Astrocyte of the cerebellum (primary cell): Measurements from ENCODE around the gene HECW1.

ENCODE experiments used
- DNase-seq: peaks from one replicate; pipeline ENCODE4 v3.0.0-alpha.2; 2011; ENCODE audit warnings: low read depth
- H3K4me3 ChIP-seq: 2 replicates; pipeline ENCODE4 v1.5.1; 2011; ENCODE audit warnings: mild to moderate bottlenecking, low read depth, low read length, moderate library complexity
- in situ Hi-C: cut with HindIII; loops from 2 replicates; pipeline ENCODE4 v1.10.0; 2017; ENCODE audit warnings: low sequenced_read_pairs
- TF ChIP-seq, protein P1 (sequence below): IDR thresholded peaks from 2 replicates; pipeline ENCODE4 v1.5.1; 2012; ENCODE audit warnings: low read length, low read depth, moderate library complexity, mild to moderate bottlenecking; ENCODE audit errors: missing control alignments

HECW1 gene

DNA sequence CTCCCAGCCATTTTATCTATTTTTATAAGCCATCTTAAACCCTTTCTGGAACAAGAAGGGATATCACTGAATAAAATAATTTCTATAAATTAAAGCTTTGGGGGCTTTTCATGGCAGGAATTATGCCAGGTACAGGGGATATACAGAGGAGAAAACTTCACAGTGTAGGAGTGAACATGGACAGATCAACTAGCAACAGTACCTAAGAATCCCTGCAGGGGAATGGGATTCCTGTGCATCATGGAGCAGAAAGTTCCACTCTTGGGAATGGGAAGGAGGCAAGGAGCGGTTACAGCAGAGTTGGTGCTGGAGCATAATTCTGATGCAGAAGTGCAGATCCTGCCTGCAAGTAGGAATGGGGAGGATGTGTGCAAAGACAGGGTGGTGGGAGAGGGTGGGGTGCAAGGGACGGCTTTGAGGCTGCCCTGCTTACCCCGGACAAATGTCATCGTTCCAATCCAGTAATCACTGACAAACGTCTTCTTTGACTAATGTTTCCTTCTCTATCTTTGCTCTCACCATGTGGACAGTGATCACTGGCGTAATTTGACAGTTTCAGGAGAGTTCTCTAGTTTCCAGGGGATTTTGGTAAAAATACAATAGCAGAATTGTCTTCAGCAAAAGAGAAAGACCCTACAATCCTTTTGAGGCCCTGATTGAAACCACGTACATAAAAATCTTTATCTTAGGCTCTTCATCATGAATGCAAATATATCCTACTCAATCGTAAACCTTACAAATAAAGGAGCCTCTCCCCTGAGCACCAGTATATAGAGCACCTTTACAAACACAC, 196.7 kb downstream of the HECW1 start:
- no peak for DNase-seq
- H3K4me3 ChIP-seq: no peak overlapping the region
- in situ Hi-C loops: no loop called here
- TF ChIP-seq, protein P1, sequence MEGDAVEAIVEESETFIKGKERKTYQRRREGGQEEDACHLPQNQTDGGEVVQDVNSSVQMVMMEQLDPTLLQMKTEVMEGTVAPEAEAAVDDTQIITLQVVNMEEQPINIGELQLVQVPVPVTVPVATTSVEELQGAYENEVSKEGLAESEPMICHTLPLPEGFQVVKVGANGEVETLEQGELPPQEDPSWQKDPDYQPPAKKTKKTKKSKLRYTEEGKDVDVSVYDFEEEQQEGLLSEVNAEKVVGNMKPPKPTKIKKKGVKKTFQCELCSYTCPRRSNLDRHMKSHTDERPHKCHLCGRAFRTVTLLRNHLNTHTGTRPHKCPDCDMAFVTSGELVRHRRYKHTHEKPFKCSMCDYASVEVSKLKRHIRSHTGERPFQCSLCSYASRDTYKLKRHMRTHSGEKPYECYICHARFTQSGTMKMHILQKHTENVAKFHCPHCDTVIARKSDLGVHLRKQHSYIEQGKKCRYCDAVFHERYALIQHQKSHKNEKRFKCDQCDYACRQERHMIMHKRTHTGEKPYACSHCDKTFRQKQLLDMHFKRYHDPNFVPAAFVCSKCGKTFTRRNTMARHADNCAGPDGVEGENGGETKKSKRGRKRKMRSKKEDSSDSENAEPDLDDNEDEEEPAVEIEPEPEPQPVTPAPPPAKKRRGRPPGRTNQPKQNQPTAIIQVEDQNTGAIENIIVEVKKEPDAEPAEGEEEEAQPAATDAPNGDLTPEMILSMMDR: no peak

DNA sequence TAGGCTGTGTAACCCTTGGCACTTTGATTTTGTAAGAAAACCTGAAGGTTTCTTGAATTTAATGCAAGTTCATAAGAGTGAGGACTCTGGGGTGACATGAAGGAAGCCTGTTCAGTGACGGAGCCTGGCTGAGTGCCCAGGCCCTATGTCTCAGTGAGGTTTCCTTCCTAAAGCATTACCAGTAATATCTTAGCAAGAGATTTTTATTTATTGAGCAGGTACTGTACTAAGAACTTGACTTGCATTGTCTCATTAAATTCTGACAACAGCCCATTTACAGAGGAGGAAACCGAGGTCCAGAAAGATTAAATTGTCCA, 197.2 kb downstream of the HECW1 start:
- no peak overlapping the region for H3K4me3 ChIP-seq
- TF ChIP-seq, protein P1: no peak
- no peak for DNase-seq
- in situ Hi-C loops: no loop called here

DNA sequence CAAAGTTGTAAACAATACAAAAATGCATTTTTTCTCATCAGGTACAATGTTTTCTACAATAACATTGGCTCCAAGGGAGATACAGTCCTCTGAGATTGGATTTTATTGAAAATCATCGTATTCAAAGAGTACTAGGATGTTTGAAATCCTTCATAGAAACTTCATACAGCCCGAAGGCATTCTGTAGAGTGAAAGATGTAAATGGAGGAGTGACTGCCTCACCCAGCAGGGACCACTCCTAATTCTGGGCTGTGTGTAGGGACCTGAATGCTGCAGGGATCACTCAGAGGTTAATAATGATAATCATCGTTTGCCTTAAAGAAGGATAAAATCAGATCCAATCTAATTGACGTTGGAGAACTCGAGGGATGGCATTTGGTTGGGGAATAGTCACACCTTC, 198.6 kb downstream of the HECW1 start:
- in situ Hi-C loops: no loop called here
- DNase-seq: no peak
- no peak overlapping the region for H3K4me3 ChIP-seq
- TF ChIP-seq, protein P1: no peak

DNA sequence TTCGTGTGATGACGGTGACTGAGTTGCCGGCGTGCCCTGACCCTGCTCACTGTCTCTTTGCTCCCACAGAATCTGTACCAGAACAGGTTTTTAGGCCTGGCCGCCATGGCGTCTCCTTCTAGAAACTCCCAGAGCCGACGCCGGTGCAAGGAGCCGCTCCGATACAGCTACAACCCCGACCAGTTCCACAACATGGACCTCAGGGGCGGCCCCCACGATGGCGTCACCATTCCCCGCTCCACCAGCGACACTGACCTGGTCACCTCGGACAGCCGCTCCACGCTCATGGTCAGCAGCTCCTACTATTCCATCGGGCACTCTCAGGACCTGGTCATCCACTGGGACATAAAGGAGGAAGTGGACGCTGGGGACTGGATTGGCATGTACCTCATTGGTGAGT, 199.2 kb downstream of the HECW1 start:
- in situ Hi-C loops: no loop called here

DNA sequence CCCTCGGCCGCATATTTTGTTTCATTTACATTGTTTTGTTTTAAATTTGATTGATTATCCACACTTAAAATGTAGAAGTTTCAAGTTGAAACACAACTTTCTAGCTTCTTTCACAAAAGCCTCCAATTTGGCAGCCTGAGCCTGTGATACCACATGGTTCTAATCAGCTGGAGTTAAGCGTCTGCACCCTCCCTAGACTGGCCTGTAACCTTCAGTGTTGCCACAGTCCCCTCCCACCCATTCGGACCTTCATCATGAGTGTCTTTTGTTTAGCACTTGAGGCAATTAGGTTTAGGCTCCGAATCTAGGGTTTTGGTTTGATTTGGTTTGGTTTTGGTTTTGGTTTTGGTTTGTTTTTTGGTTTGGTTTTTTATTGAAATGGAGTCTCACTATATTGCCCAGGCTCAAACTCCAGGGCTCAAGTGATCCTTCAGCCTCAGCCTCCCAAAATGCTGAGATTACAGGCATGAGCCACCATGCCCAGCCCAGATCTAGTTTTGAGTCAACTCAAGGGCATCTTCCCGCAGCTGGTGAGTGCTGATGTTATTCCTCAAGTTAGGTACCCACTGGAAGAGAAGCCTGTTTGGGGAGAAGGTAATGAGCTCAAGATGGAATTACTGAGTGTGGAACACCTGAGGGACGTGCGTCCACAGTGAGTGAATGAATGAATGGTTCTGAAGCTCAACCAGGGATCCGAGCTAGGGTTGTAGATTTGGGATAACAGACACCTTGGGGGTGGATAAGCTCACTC, 201.4 kb downstream of the HECW1 start:
- no peak overlapping the region for H3K4me3 ChIP-seq
- in situ Hi-C loops: no loop called here
- TF ChIP-seq, protein P1: no peak
- no peak for DNase-seq

More for the DNA sequence above, 199.2 kb downstream of the HECW1 start:
- no peak for DNase-seq
- no peak overlapping the region for H3K4me3 ChIP-seq
- TF ChIP-seq, protein P1: no peak

DNA sequence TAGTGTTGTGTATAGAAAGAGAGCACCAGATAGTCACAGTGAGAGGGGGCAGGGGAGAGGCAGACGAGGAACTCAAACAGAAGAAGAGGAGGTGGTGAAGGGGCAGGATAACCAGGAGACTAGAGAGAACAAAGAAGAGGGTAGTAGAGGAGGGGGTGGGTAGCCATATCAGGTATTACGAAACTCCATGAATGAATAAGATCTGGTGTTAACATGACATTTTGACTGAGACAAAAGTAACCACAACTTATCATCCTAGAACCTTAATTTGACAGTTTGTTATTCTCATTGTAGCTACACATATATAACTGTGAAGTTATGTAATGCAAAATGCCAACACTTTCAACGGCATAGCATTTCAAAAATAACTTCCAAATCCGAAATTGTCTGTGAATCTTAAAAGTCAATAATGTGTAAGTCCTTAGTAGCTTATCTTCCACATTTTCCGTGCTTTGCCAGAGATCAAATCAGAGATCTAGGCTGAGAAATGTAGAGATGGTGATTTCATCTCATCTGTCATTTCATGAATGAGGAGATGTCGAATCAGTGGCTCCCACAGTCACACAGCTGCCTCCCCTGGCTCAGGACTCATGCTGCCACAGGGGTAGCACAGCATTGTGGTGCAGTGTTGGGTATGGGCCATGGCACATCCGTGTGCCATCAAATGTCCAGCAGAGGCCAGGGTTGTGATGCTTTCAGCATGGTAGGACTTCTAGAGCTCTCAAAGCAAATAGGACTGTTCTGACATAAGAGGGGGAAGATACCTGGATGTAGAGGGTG, 202.1 kb downstream of the HECW1 start:
- in situ Hi-C loops: no loop called here
- TF ChIP-seq, protein P1: no peak
- no peak overlapping the region for H3K4me3 ChIP-seq
- DNase-seq: no peak
